ENCODE measurements around the gene PLET1. TPM values are rescaled to one million over a fixed set of nuclear protein-coding genes. Genes with fewer than 3 reads are reported as not detected.
A peak's percentile ranks its signal among the peaks of the same experiment; 100 is the strongest.

The PLET1 gene
- total and polyA plus RNA-seq, 9 of the 15 experiments (the other 6 are each of a cell fraction or from before 2014, with no cell fraction given) = not detected

GRCh38 chr11:112265659-112266409, 5.2 kb upstream of the PLET1 start:
- H3K9me3 ChIP-seq (replicated peaks; ENCODE audit: control insufficient read depth, insufficient read depth, low read depth, low read length) = no peaks in the 10 kb centered on the region
- no TSS peak for BruUV-seq (replicated peaks)
- no peak overlapping the region for H3K9ac ChIP-seq (ENCODE audit: insufficient read depth in 1 of 2, low read depth in 2 of 2, low read length in 2 of 2)
- ChIA-PET POLR2A (interaction anchor here (0.9 to 1.0 kb wide), 2 partner anchors 23 to 46 kb away, joined by 3 read pairs; no protein-coding TSS in a partner anchor), CTCF (ENCODE audit: low intra/inter-chr PET ratio) (interaction anchor here (0.7 kb wide), 1 partner anchor 15 kb away, joined by 3 read pairs; no protein-coding TSS in a partner anchor)
- TF ChIP-seq ZKSCAN1 (IDR thresholded peaks at IDR 0.05; ENCODE audit: low read depth, low read length) = no peak
- no peak for TF ChIP-seq PRPF4 (IDR thresholded peaks at IDR 0.05; ENCODE audit: insufficient read depth, low read depth, low read length, poor library complexity, severe bottlenecking)
- TF ChIP-seq ARID1B (IDR thresholded peaks at IDR 0.05) = no peak
- TF ChIP-seq BHLHE40 (IDR thresholded peaks at IDR 0.05; ENCODE audit: low read length) = no peak
- no peak for TF ChIP-seq ZNF431 (CRISPR knock-in tag; IDR thresholded peaks at IDR 0.05)
- no peaks in the 10 kb centered on the region for H3K36me3 ChIP-seq (ENCODE audit: control insufficient read depth, insufficient read depth, low read length)
- intact Hi-C loops (cut with micrococcal nuclease) (no loop called here), in situ Hi-C loops (cut with MboI) (no loop called here)
- peaks cover 0 to 6% of the 10 kb centered on the region in 2 experiments; a peak in 3 of 5 replicates for H3K4me1 ChIP-seq (replicated peaks in 1 of 2; ENCODE audit: control insufficient read depth in 2 of 2, insufficient read depth in 2 of 2, low read length in 2 of 2)
- ATAC-seq = no peak
- no peak overlapping the region for H3K27ac ChIP-seq (ENCODE audit: extremely low read depth, low read depth, low read length)
- no peaks in the 10 kb centered on the region for H3K9me1 ChIP-seq (ENCODE audit: control insufficient read depth, insufficient read depth, low read length)
- H3K27me3 ChIP-seq (ENCODE audit: control insufficient read depth in 2 of 2, insufficient read depth in 2 of 2, low read length in 2 of 2) = no peaks in the 10 kb centered on the region; a peak in 1 of 5 replicates
- peak overlapping the region; percentile 30 for H2AFZ ChIP-seq (ENCODE audit: low read depth, low read length)
- H3K4me3 ChIP-seq = no peak overlapping the region
- H3K4me2 ChIP-seq (ENCODE audit: insufficient read depth, low read length) = no peak overlapping the region
- H3K79me2 ChIP-seq (ENCODE audit: control insufficient read depth, insufficient read depth, low read length) = no peaks in the 10 kb centered on the region
- DNase-seq (ENCODE audit: extremely low read depth in 1 of 4, low spot score in 3 of 4) = no peak
- no peaks in the 10 kb centered on the region for H4K20me1 ChIP-seq (replicated peaks; ENCODE audit: control insufficient read depth, insufficient read depth, low read length)
- FAIRE-seq = no peak
- 26% methylated on average over 11 of the region's 11 CpGs for WGBS (ENCODE audit: insufficient coverage, low coverage, missing lambda C conversion rate)
